HG03139 (cell line): ENCODE measurements around the gene POLA1.

Source experiments
- ATAC-seq: cut with Tn5 transposase; IDR thresholded peaks from one replicate; pipeline ENCODE4 v1.9.1; 2021; ENCODE audit not compliant: unreplicated experiment

The POLA1 gene

GRCh38 chrX:24876530-24877287 lies 183.0 kb downstream of the POLA1 start:
- ATAC-seq, result no peak

GRCh38 chrX:24877288-24877664 lies 183.6 kb downstream of the POLA1 start:
- ATAC-seq, result no peak

- ATAC-seq, result no peak
These were observed 184.3 kb downstream of the POLA1 start for GRCh38 chrX:24877854-24878650.

GRCh38 chrX:24879679-24880078 lies 186.0 kb downstream of the POLA1 start:
- no peak for ATAC-seq

- no peak for ATAC-seq
These were observed 193.2 kb downstream of the POLA1 start for GRCh38 chrX:24886916-24887315.

- no peak for ATAC-seq
These were observed 197.0 kb downstream of the POLA1 start for GRCh38 chrX:24890677-24891076.

GRCh38 chrX:24899391-24899790 lies 205.7 kb downstream of the POLA1 start:
- ATAC-seq, result no peak

- no peak for ATAC-seq
These were observed 206.5 kb downstream of the POLA1 start for GRCh38 chrX:24900234-24900633.

- ATAC-seq, result no peak
These were observed 209.1 kb downstream of the POLA1 start for GRCh38 chrX:24902806-24903205.

GRCh38 chrX:24918715-24919114 lies 225.0 kb downstream of the POLA1 start:
- no peak for ATAC-seq

GRCh38 chrX:24920769-24921168 lies 227.1 kb downstream of the POLA1 start:
- ATAC-seq, result no peak

- no peak for ATAC-seq
These were observed 231.7 kb downstream of the POLA1 start for GRCh38 chrX:24925430-24925829.

GRCh38 chrX:24927372-24927771 lies 233.7 kb downstream of the POLA1 start:
- ATAC-seq, result no peak

GRCh38 chrX:24928114-24928513 lies 234.4 kb downstream of the POLA1 start:
- no peak for ATAC-seq

- ATAC-seq, result no peak
These were observed 240.6 kb downstream of the POLA1 start for GRCh38 chrX:24934279-24934678.

- ATAC-seq, result no peak
These were observed 251.3 kb downstream of the POLA1 start for GRCh38 chrX:24945009-24945408.

- ATAC-seq, result no peak
These were observed 252.7 kb downstream of the POLA1 start for GRCh38 chrX:24946369-24946768.

- no peak for ATAC-seq
These were observed 261.0 kb downstream of the POLA1 start for GRCh38 chrX:24954732-24955131.

- no peak for ATAC-seq
These were observed 261.7 kb downstream of the POLA1 start for GRCh38 chrX:24955372-24955930.

- no peak for ATAC-seq
These were observed 263.1 kb downstream of the POLA1 start for GRCh38 chrX:24956828-24957227.

- ATAC-seq, result no peak
These were observed 268.1 kb downstream of the POLA1 start for GRCh38 chrX:24961809-24962208.

GRCh38 chrX:24963823-24964222 lies 270.1 kb downstream of the POLA1 start:
- ATAC-seq, result no peak
